Keratinocyte (primary cell): Measurements from ENCODE around the gene PYGO1. TPM values are rescaled to one million over a fixed set of nuclear protein-coding genes. Genes with fewer than 3 reads are reported as not detected.
"Not testable (repeated sequence)": the region's sequence is repeated elsewhere in the genome, so short reads cannot be mapped to it uniquely, and the experiment has no call there.

ENCODE experiments used
- DNase-seq: peaks from one replicate; pipeline ENCODE4 v3.0.0-alpha.2; 2011; ENCODE audit warnings: low read depth, missing footprints, low spot score
- FAIRE-seq: peaks from 2 replicates; lab custom pipeline; 2011; peaks lifted over from hg19 to GRCh38; lab: Jason Lieb, UNC
- H2AFZ ChIP-seq: 2 replicates; pipeline ENCODE4 v1.6.0; 2012; ENCODE audit warnings: low read length, control low read depth, inconsistent platforms; ENCODE audit not compliant: control insufficient read depth
- H3K27ac ChIP-seq: 2 replicates; pipeline ENCODE4 v1.5.1; 2011; ENCODE audit warnings: low read length; ENCODE audit not compliant: control insufficient read depth, insufficient read depth
- H3K27me3 ChIP-seq: 3 replicates; pipeline ENCODE4 v1.6.0; 2011; ENCODE audit warnings: low read length; ENCODE audit not compliant: control insufficient read depth, insufficient read depth; ENCODE audit errors: extremely low read depth
- H3K36me3 ChIP-seq, 2 experiments: 2 replicates in 1 of 2; 3 replicates in 1 of 2; pipeline ENCODE4 v1.5.1; 2011; ENCODE audit warnings: low read length in 2 of 2, mild to moderate bottlenecking in 1 of 2; ENCODE audit not compliant: control insufficient read depth in 2 of 2, insufficient read depth in 2 of 2; ENCODE audit errors: extremely low read depth in 1 of 2
- H3K4me1 ChIP-seq: 3 replicates; pipeline ENCODE4 v1.5.1; 2011; ENCODE audit warnings: low read length; ENCODE audit not compliant: control insufficient read depth, insufficient read depth; ENCODE audit errors: extremely low read depth
- H3K4me2 ChIP-seq: 3 replicates; pipeline ENCODE4 v1.6.0; 2011; ENCODE audit warnings: low read depth, low read length; ENCODE audit not compliant: control insufficient read depth, insufficient read depth; ENCODE audit errors: extremely low read depth
- H3K4me3 ChIP-seq, 3 experiments: fragments of 200-600 bp in 1 of 3; sonication (generic) in 1 of 3; 2 replicates in 2 of 3; 3 replicates in 1 of 3; pipeline ENCODE4 v1.5.1; 2011 to 2016; ENCODE audit warnings: low read length in 3 of 3, mild to moderate bottlenecking in 3 of 3, control low read depth in 2 of 3, inconsistent platforms in 1 of 3, low read depth in 1 of 3, mixed read lengths in 1 of 3, mixed run types in 1 of 3, moderate library complexity in 1 of 3; ENCODE audit not compliant: control insufficient read depth in 2 of 3, insufficient read depth in 2 of 3; ENCODE audit errors: extremely low read depth in 1 of 3
- H3K79me2 ChIP-seq: 2 replicates; pipeline ENCODE4 v1.6.0; 2012; ENCODE audit warnings: low read length; ENCODE audit not compliant: control insufficient read depth, insufficient read depth
- H3K9ac ChIP-seq: 3 replicates; pipeline ENCODE4 v1.6.0; 2011; ENCODE audit warnings: low read length; ENCODE audit not compliant: control insufficient read depth, insufficient read depth; ENCODE audit errors: extremely low read depth
- H3K9me1 ChIP-seq: 3 replicates; pipeline ENCODE4 v1.6.0; 2011; ENCODE audit warnings: low read length; ENCODE audit not compliant: control insufficient read depth, insufficient read depth; ENCODE audit errors: extremely low read depth
- H3K9me3 ChIP-seq: 2 replicates; pipeline ENCODE4 v1.5.1; 2012; ENCODE audit warnings: low read depth, low read length; ENCODE audit not compliant: control insufficient read depth
- H4K20me1 ChIP-seq: 3 replicates; pipeline ENCODE4 v1.6.0; 2011; ENCODE audit warnings: low read length; ENCODE audit not compliant: control insufficient read depth, insufficient read depth; ENCODE audit errors: extremely low read depth
- CTCF ChIP-seq, 3 experiments: IDR thresholded peaks in 1 of 3; conservative IDR thresholded peaks in 1 of 3; optimal IDR thresholded peaks in 1 of 3; 2 replicates in 2 of 3; 3 replicates in 1 of 3; pipeline versions ENCODE3 to v1.5.1; 2011; ENCODE audit warnings: low read length in 3 of 3, mild to moderate bottlenecking in 3 of 3, moderate library complexity in 2 of 3, control low read depth in 1 of 3, inconsistent platforms in 1 of 3; ENCODE audit not compliant: insufficient read depth in 2 of 3; ENCODE audit errors: extremely low read depth in 1 of 3
- EZH2 ChIP-seq: IDR thresholded peaks from one replicate; pipeline ENCODE4 v1.6.1; 2012; ENCODE audit warnings: inconsistent platforms, mild to moderate bottlenecking, low read length, moderate library complexity
- dilution Hi-C: fragments of 300-500 bp; cut with MboI; formaldehyde crosslinking; loops from one replicate; pipeline ENCODE4 v1.7.0; 2020; ENCODE audit warnings: low sequenced_read_pairs; ENCODE audit not compliant: extremely low pct_ligation_motif_present
- polyA plus RNA-seq, 5 experiments: library from polyadenylated mRNA; depleted of rRNA in 3 of 5; stranded (reverse) in 3 of 5; stranded (forward) in 1 of 5; unstranded in 1 of 5; fragments of >200 nt; gene quantifications; 1 replicate in 1 of 5; 2 replicates in 3 of 5; 3 replicates in 1 of 5; pipeline versions ENCODE4 v1.2.1 to v1.2.3, GENCODE V29; 2011 to 2012; ENCODE audit warnings: missing spikeins in 2 of 5, low read depth in 1 of 5, low replicate concordance in 1 of 5

Gene PYGO1
- polyA plus RNA-seq, 1 donor (not counting 4 experiments of a cell fraction or from before 2014, with no cell fraction given) = 2.2 TPM

GRCh38 chr15:55601374-55601773, 13.2 kb upstream of the PYGO1 start:
- dilution Hi-C loops = no loop called here
- Histone ChIP-seq H3K9me3 (no peaks in the 10 kb centered on the region), H3K27me3 (no peaks in the 10 kb centered on the region), H3K4me2 (no peak overlapping the region), H3K4me1 (no peaks in the 10 kb centered on the region), H3K9ac (no peak overlapping the region), H3K9me1 (no peaks in the 10 kb centered on the region), H3K27ac (no peak overlapping the region), H3K4me3 (no peak overlapping the region), H3K36me3 (no peaks in the 10 kb centered on the region), H3K79me2 (no peaks in the 10 kb centered on the region), H4K20me1 (no peaks in the 10 kb centered on the region), H2AFZ (no peak overlapping the region)
- TF ChIP-seq CTCF (optimal IDR thresholded peaks at IDR 0.05 in 1 of 3, IDR thresholded peaks at IDR 0.05 in 1 of 3, conservative IDR thresholded peaks at IDR 0.05 in 1 of 3; ENCODE audit: extremely low read depth in 1 of 3, insufficient read depth in 2 of 3, low read length in 3 of 3) (no peak), EZH2 (no peak)
- DNase-seq (no peak), FAIRE-seq (no peak)

- DNase-seq (no peak), FAIRE-seq (peak; percentile 53)
- no peaks in the 10 kb centered on the region for H3K9me3 ChIP-seq
- no peaks in the 10 kb centered on the region for H3K36me3 ChIP-seq
- no peak overlapping the region for H3K4me3 ChIP-seq
- no peak overlapping the region for H3K27ac ChIP-seq
- dilution Hi-C loops = no loop called here
- no peaks in the 10 kb centered on the region for H4K20me1 ChIP-seq
- H2AFZ ChIP-seq = no peak overlapping the region
- TF ChIP-seq CTCF (optimal IDR thresholded peaks at IDR 0.05 in 1 of 3, IDR thresholded peaks at IDR 0.05 in 1 of 3, conservative IDR thresholded peaks at IDR 0.05 in 1 of 3; ENCODE audit: extremely low read depth in 1 of 3, insufficient read depth in 2 of 3, low read length in 3 of 3) = no peak
- no peak for TF ChIP-seq EZH2
- no peaks in the 10 kb centered on the region for H3K27me3 ChIP-seq
- H3K9ac ChIP-seq = no peak overlapping the region
- no peak overlapping the region for H3K4me2 ChIP-seq
- no peaks in the 10 kb centered on the region for H3K9me1 ChIP-seq
- H3K4me1 ChIP-seq = no peaks in the 10 kb centered on the region
- no peaks in the 10 kb centered on the region for H3K79me2 ChIP-seq
Observed at GRCh38 chr15:55599439-55599838, 11.3 kb upstream of the PYGO1 start.

DNA sequence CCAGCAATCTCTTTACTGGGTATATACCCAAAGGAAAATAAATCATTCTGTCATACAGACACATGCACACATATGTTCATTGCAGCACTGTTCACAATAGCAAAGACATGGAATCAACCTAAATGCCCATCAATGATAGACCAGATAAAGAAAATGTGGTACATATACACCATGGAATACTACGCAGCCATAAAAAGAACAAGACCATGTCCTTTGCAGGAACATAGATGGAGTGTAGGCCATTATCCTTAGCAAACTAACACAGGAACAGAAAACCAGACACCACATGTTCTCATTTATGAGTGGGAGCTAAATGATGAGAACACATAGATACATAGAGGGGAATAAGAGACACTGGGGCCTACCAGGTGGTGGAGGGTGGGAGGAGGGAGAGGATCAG, 4.9 kb upstream of the PYGO1 start:
- H3K27ac ChIP-seq, H3K9me1 ChIP-seq, H3K9ac ChIP-seq, H3K79me2 ChIP-seq, H3K4me2 ChIP-seq, H3K9me3 ChIP-seq, H3K4me1 ChIP-seq, DNase-seq, FAIRE-seq, H2AFZ ChIP-seq, dilution Hi-C loops, H4K20me1 ChIP-seq, H3K36me3 ChIP-seq, H3K27me3 ChIP-seq, H3K4me3 ChIP-seq: not testable (repeated sequence)
